ENCODE measurements around the gene LYPD6B.

GRCh38 chr2:149098701-149099100 is 60.2 kb downstream of the LYPD6B start:
- TF ChIP-seq POLR2AphosphoS5 (IDR thresholded peaks at IDR 0.05) (no peak), CTCF (IDR thresholded peaks at IDR 0.05 in 8 of 11, conservative IDR thresholded peaks at IDR 0.05 in 3 of 11) (no peak), POLR2A (IDR thresholded peaks at IDR 0.05) (no peak)

Measured in spleen (tissue), 7 donors.